Liver (tissue), 9 donors: Measurements from ENCODE around the gene DOCK2. TPM values are rescaled to one million over a fixed set of nuclear protein-coding genes. Genes with fewer than 3 reads are reported as not detected.

ENCODE experiments used
- DNase-seq: peaks from one replicate; pipeline ENCODE4 v3.0.0-alpha.2; 2017; ENCODE audit warnings: low spot score
- H3K27ac ChIP-seq, 2 donors: one replicate each; pipeline ENCODE4 v1.7.0; 2013; ENCODE audit warnings: inconsistent platforms in 2 of 2, low read length in 2 of 2, control low read depth in 1 of 2, low read depth in 1 of 2, mild to moderate bottlenecking in 1 of 2
- H3K27me3 ChIP-seq, 4 donors: one replicate each; pipeline versions ENCODE4 v1.6.1 to v1.7.0; 2013; ENCODE audit warnings: low read length in 3 of 4, inconsistent platforms in 1 of 4, mild to moderate bottlenecking in 1 of 4, moderate library complexity in 1 of 4; ENCODE audit not compliant: control insufficient read depth in 4 of 4, insufficient read depth in 4 of 4
- H3K36me3 ChIP-seq, 4 donors: one replicate each; pipeline versions ENCODE4 v1.6.1 to v1.7.0; 2013; ENCODE audit warnings: low read length in 3 of 4, mild to moderate bottlenecking in 3 of 4, low read depth in 1 of 4, moderate library complexity in 1 of 4; ENCODE audit not compliant: control insufficient read depth in 4 of 4, insufficient read depth in 3 of 4
- H3K4me1 ChIP-seq, 4 donors: one replicate each; pipeline versions ENCODE4 v1.6.1 to v1.7.0; 2013; ENCODE audit warnings: low read length in 3 of 4, mild to moderate bottlenecking in 3 of 4, moderate library complexity in 1 of 4; ENCODE audit not compliant: control insufficient read depth in 4 of 4, insufficient read depth in 4 of 4
- H3K4me3 ChIP-seq, 3 donors: one replicate each; pipeline versions ENCODE4 v1.6.1 to v1.7.0; 2013; ENCODE audit warnings: low read length in 3 of 3, control low read depth in 1 of 3, low read depth in 1 of 3, mild to moderate bottlenecking in 1 of 3
- H3K9ac ChIP-seq, 2 donors: one replicate each; pipeline ENCODE4 v1.7.0; 2013; ENCODE audit warnings: low read length in 2 of 2, mild to moderate bottlenecking in 2 of 2, moderate library complexity in 2 of 2, control low read depth in 1 of 2, low read depth in 1 of 2
- H3K9me3 ChIP-seq, 4 donors: one replicate each; pipeline versions ENCODE4 v1.6.1 to v1.7.0; 2013; ENCODE audit warnings: low read length in 3 of 4; ENCODE audit not compliant: control insufficient read depth in 4 of 4
- ATF3 ChIP-seq: IDR thresholded peaks from 2 replicates; pipeline ENCODE4 v1.6.1; 2016; ENCODE audit warnings: antibody characterized with exemption
- CTCF ChIP-seq: fragments of 150-350 bp; IDR thresholded peaks from 2 replicates; pipeline ENCODE4 v1.5.1; 2017; ENCODE audit warnings: improper control_type of control experiment, low read depth, low read length; ENCODE audit not compliant: missing input control
- EGR1 ChIP-seq, 2 donors: IDR thresholded peaks; 2 replicates each; pipeline ENCODE4 v1.6.1; 2016 to 2018; ENCODE audit warnings: antibody characterized with exemption in 2 of 2, low read depth in 2 of 2
- FOXA1 ChIP-seq: IDR thresholded peaks from 2 replicates; pipeline ENCODE4 v1.6.1; 2016; ENCODE audit warnings: antibody characterized with exemption
- FOXA2 ChIP-seq: IDR thresholded peaks from 2 replicates; pipeline ENCODE4 v1.6.1; 2016; ENCODE audit warnings: antibody characterized with exemption
- GABPA ChIP-seq, 2 donors: IDR thresholded peaks in 1 of 2; conservative IDR thresholded peaks in 1 of 2; 2 replicates each; pipeline ENCODE4 v1.6.1; 2016; ENCODE audit warnings: antibody characterized with exemption in 2 of 2, mild to moderate bottlenecking in 1 of 2, moderate library complexity in 1 of 2
- HNF4A ChIP-seq, 2 donors: conservative IDR thresholded peaks; 2 replicates each; pipeline ENCODE4 v1.6.1; 2016; ENCODE audit warnings: antibody characterized with exemption in 2 of 2, mild to moderate bottlenecking in 2 of 2
- HNF4G ChIP-seq: IDR thresholded peaks from 2 replicates; pipeline ENCODE4 v1.6.1; 2016; ENCODE audit warnings: antibody characterized with exemption
- JUND ChIP-seq, 2 donors: IDR thresholded peaks; 2 replicates each; pipeline ENCODE4 v1.6.1; 2016; ENCODE audit warnings: antibody characterized with exemption in 2 of 2
- MAX ChIP-seq: IDR thresholded peaks from 2 replicates; pipeline ENCODE4 v1.6.1; 2016; ENCODE audit warnings: antibody characterized with exemption
- NR2F2 ChIP-seq: IDR thresholded peaks from 2 replicates; pipeline ENCODE4 v1.6.1; 2016; ENCODE audit warnings: antibody characterized with exemption
- RAD21 ChIP-seq, 2 donors: IDR thresholded peaks; 2 replicates each; pipeline ENCODE4 v1.6.1; 2016; ENCODE audit warnings: antibody characterized with exemption in 2 of 2, mild to moderate bottlenecking in 2 of 2
- REST ChIP-seq: IDR thresholded peaks from 2 replicates; pipeline ENCODE4 v1.6.1; 2016; ENCODE audit warnings: antibody characterized with exemption, mild to moderate bottlenecking
- RXRA ChIP-seq, 2 donors: IDR thresholded peaks; 2 replicates each; pipeline ENCODE4 v1.6.1; 2017 to 2018; ENCODE audit warnings: antibody characterized with exemption in 2 of 2, mild to moderate bottlenecking in 1 of 2
- SP1 ChIP-seq: IDR thresholded peaks from 2 replicates; pipeline ENCODE4 v1.6.1; 2018; ENCODE audit warnings: antibody characterized with exemption, mild to moderate bottlenecking
- TAF1 ChIP-seq: conservative IDR thresholded peaks from 2 replicates; pipeline ENCODE4 v1.6.1; 2016; ENCODE audit warnings: antibody characterized with exemption, mild to moderate bottlenecking
- YY1 ChIP-seq: IDR thresholded peaks from 2 replicates; pipeline ENCODE4 v1.6.1; 2016; ENCODE audit warnings: antibody characterized with exemption, mild to moderate bottlenecking
- ZBTB33 ChIP-seq: IDR thresholded peaks from 2 replicates; pipeline ENCODE4 v1.6.1; 2016; ENCODE audit warnings: antibody characterized with exemption
- WGBS: extraction: QIAGEN DNeasy Blood & Tissue Kit; methylation state at CpG from one replicate; pipeline ENCODE4 v1.1.7; 2013; 5-methylcytosine and 5-hydroxymethylcytosine counted together
- polyA plus RNA-seq, 2 donors: library from polyadenylated mRNA; stranded (reverse) in 1 of 2; unstranded in 1 of 2; fragments of 200-250 nt in 1 of 2; fragments of >200 nt in 1 of 2; fragmentation: Nextera tagmentation in 1 of 2; extraction: Ambion mirVana in 1 of 2; gene quantifications; one replicate each; pipeline versions ENCODE4 v1.2.1 to v1.2.3, GENCODE V29; 2013 to 2015
- total RNA-seq, 2 donors: library from RNA; depleted of rRNA; stranded (reverse); fragments of >200 nt; gene quantifications; one replicate each; pipeline ENCODE4 v1.2.3, GENCODE V29; 2014
- donor health status: healthy.
- donor health status: healthy.
- donor health status: healthy.
- donor health status: healthy.
- donor health status: healthy.

Gene DOCK2
- total and polyA plus RNA-seq, 4 donors, result 2.3 to 26.6 (median 8.2) TPM

- no peaks in the 10 kb centered on the region for H3K9me3 ChIP-seq
- H3K36me3 ChIP-seq, result no peaks in the 10 kb centered on the region
- no peak overlapping the region for H3K4me3 ChIP-seq
- no peaks in the 10 kb centered on the region for H3K27me3 ChIP-seq
- no peak overlapping the region for H3K9ac ChIP-seq
- no peak for DNase-seq
- TF ChIP-seq RXRA (IDR thresholded peaks at IDR 0.05), result no peak
- TF ChIP-seq RAD21 (IDR thresholded peaks at IDR 0.05), result no peak
- no peak for TF ChIP-seq NR2F2
- TF ChIP-seq MAX, result no peak
- no peak for TF ChIP-seq ATF3
- no peak for TF ChIP-seq TAF1
- 70% methylated on average over 4 of the region's 4 CpGs for WGBS
- no peak overlapping the region for H3K27ac ChIP-seq
- H3K4me1 ChIP-seq, result no peaks in the 10 kb centered on the region
Measured at GRCh38 chr5:169631360-169631759, 5.7 kb upstream of the DOCK2 start.

GRCh38 chr5:169632946-169633345, 4.1 kb upstream of the DOCK2 start:
- peaks cover 0 to 3% (median 0%) of the 10 kb centered on the region in 4 donors for H3K4me1 ChIP-seq
- no peak overlapping the region for H3K9ac ChIP-seq
- H3K27me3 ChIP-seq, result no peaks in the 10 kb centered on the region
- WGBS, result 71% methylated on average over 1 of the region's 1 CpG
- no peaks in the 10 kb centered on the region for H3K9me3 ChIP-seq
- no peak for DNase-seq
- H3K27ac ChIP-seq, result no peak overlapping the region
- H3K36me3 ChIP-seq, result no peaks in the 10 kb centered on the region
- no peak overlapping the region for H3K4me3 ChIP-seq
- no peak for TF ChIP-seq GABPA (IDR thresholded peaks at IDR 0.05 in 1 of 2, conservative IDR thresholded peaks at IDR 0.05 in 1 of 2)
- no peak for TF ChIP-seq NR2F2
- no peak for TF ChIP-seq CTCF
- no peak for TF ChIP-seq HNF4G
- TF ChIP-seq TAF1, result no peak
- no peak for TF ChIP-seq FOXA2
- TF ChIP-seq JUND (IDR thresholded peaks at IDR 0.05), result no peak
- TF ChIP-seq HNF4A (conservative IDR thresholded peaks at IDR 0.05), result no peak
- no peak for TF ChIP-seq FOXA1
- no peak for TF ChIP-seq SP1
- no peak for TF ChIP-seq EGR1 (IDR thresholded peaks at IDR 0.05; ENCODE audit: low read depth in 2 of 2)
- no peak for TF ChIP-seq RXRA (IDR thresholded peaks at IDR 0.05)
- no peak for TF ChIP-seq YY1
- TF ChIP-seq MAX, result no peak
- TF ChIP-seq ATF3, result no peak
- TF ChIP-seq REST, result no peak
- TF ChIP-seq RAD21 (IDR thresholded peaks at IDR 0.05), result no peak
- no peak for TF ChIP-seq ZBTB33
